Measurements from ENCODE around the gene DNM1.

The DNM1 gene

DNA sequence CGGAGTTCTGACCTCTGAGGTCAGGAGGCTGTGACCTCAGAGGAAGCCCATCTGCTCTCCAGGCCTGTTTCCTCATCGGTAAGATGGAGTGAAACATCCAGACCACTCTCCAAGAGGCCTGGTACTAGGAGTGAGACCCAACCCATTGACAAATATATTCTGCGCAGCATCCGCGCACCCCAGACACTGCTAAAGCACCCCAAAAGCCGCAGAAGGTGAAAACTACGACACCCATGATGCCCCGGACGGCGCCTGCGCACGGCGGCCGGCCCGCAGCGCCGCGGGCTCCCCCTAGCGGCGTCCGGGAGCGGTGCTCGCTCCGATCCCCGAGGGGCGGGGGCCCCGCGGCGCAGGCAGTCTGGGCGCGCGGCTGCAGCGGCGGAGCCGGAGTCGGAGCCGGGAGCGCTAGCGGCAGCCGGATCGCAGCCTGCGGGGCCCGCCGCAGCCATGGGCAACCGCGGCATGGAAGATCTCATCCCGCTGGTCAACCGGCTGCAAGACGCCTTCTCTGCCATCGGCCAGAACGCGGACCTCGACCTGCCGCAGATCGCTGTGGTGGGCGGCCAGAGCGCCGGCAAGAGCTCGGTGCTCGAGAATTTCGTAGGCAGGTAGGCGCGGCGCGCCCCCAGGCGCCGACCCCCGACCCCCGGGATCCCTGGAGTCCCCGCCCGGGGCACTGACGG, at the start of gene DNM1:
DNM1 (plus strand) TSS at position 356 of the 683 bp plus-strand sequence; CDS start at position 448, 92 bp downstream.
- DNase-seq = peak; percentile 56

- no peak for DNase-seq
These were observed 49.1 kb upstream of the DNM1 start for GRCh38 chr9:128153947-128154695.

DNA sequence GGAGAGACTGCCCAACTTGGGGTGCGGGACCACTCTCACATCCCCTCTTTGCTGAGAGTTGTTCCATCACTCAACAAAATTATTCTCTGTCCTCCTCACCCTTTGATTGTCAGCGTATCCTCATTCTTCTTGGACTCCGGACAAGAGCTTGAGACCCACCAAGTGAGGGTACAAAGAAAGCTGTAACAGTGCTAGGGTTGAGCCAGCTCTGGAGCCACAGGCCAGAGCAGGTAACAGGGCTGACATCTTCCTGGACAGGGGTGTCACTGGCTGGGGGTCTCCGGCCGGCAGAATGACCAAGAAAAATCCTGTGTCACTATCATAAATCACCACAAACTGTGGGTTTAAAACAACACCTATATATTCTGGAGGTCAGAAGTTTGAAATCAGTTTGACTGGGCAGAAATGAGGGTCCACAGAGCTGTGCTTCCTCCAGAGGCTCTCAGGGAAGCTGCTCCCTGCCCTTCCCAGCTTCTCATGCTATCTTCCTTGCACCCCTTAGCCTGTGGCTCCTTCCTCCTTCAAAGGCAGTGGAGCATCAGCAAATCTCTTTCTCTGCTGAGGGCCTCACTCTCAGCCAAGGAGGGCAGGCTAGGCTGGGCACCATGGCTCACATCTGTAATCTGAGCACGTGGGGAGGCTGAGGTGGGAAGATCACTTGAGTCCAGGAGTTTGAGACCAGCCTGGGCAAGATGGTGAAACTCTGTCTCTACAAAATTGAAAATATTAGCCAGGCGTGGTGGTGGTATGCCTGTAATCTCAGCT, 47.3 kb upstream of the DNM1 start:
- DNase-seq = no peak

GRCh38 chr9:128159522-128159783, 43.7 kb upstream of the DNM1 start:
- peak; percentile 17 for DNase-seq

GRCh38 chr9:128159784-128160602, 43.2 kb upstream of the DNM1 start, which contains the start of gene BBLN:
Gene BBLN, plus strand, starts transcription at chr9:128160265. Its CDS starts 143 bp downstream, at chr9:128160408.
- peak; percentile 89 for DNase-seq

GRCh38 chr9:128160603-128160987, 42.6 kb upstream of the DNM1 start:
- DNase-seq = peak; percentile 16

DNA sequence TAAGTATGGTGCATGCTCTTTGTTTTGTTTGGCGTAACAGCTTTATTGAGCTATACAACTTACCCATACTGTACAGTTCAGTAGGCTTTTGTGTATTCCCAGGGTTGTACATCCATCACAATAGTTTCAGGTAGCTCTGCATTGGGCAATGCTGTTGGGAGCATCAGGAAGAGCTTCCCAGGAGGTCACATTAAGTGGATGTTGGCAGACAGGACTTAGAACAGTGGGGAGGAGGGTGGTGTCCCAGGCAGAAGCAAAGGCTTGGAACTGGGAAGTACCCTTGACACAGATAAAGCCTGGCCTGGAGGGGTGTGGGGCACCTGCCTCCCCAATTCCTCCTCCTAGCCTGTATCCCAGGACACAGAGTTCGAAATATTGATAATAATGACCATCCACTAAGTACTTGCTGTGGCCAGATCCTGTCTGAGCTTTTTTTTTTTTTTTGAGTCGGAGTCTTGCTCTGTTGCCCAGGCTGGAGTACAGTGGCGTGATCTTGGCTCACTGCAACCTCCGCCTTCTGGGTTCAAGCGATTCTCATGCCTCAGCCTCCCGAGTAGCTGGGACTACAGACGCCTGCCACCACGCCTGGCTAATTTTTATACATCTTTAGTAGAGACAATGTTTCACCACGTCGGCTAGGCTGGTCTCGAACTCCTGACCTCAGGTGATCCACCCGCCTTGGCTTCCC, 41.8 kb upstream of the DNM1 start:
- DNase-seq = no peak

GRCh38 chr9:128162215-128163026, 40.8 kb upstream of the DNM1 start:
- DNase-seq = no peak

DNA sequence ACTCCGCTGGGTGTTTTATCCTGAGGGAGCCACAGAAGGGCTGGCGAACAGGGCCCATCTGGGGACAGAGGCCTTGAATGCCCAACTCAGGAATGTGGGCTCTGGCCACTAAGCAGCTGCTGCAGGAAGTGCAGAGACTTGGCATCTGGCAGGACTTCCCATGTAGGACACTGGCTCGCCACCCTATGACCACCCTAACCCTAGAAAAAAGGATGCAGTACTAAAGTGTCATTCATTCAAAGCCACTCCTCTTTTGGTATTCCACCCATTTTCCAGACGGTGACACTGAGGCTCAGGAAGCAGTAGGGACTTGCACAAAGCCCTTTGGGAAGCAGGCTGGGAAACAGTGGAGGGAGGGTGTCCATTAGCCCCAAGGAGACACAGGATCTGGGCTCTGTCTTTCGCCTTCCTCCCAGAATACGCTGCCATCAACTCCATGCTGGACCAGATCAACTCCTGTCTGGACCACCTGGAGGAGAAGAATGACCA, 40.1 kb upstream of the DNM1 start:
- no peak for DNase-seq

- DNase-seq = no peak
These were observed 39.5 kb upstream of the DNM1 start for GRCh38 chr9:128163523-128164306.

DNA sequence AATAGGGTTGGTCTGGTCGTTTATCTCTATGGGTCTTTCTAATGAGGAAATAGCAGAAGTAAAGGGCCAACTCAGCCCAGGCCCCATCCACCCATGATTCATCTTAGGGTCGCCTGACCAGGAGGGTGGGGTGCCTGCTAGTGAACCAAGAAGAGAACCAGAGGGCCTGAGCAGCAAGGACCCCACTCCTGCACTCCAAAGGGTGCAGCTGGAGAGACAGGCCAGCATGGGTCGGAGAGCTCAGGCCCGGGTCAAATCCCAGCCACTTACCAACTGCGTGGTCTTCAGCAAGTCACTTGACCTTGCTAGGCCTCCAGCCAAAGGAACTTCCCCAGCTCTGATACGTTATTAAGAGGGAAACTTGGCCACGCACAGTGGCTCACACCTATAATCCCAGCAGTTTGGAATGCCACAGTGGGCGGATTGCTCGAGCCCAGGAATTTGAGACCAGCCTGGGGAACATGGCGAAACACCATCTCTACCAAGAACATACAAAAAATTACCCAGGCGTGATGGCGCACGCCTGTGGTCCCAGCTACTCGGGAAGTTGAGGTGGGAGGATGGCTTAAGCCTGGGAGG, 38.8 kb upstream of the DNM1 start:
- DNase-seq = no peak

DNA sequence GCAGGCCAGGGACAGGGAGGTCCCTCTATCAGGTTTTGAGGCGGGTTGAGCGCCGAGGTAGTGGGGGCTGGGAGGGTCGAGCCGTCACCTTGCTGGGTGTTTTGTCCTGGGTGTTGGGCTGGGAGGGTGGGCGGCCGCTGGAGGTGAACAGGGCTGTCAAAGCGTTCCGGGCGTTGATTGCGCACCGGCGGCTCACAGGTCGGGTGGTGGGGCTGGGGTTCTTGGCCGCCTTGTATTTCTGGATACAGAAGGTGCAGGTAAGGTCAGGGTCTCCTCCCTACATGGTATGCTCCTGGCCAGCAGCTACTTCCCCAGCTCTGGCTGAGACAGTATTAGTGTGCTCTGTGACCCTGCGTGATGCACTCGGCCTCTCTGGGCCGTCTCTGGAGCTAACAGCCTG, 37.0 kb upstream of the DNM1 start:
- DNase-seq = no peak

DNA sequence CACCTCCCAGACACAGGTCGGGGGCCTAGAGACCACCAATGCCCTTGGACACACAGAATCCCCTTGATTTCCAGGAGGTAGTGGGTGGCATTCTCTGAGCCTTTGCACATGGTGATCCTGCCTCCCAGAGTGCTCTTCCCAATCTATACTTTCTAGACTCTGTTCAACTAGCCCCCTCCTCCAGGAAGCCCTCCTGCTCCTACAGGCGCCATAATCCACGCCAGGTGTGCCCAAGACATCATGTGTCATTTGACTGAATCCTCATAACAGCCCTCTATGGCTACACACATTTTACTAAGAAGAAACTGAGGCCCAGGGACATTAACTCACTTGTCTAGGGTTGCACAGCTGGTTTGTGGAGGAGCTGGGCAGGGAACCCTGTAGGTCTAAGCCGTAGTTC, 36.0 kb upstream of the DNM1 start:
- DNase-seq = no peak

- no peak for DNase-seq
These were observed 34.4 kb upstream of the DNM1 start for GRCh38 chr9:128168731-128169308.

- no peak for DNase-seq
These were observed 33.7 kb upstream of the DNM1 start for GRCh38 chr9:128169492-128169891.

GRCh38 chr9:128169925-128170324, 33.3 kb upstream of the DNM1 start:
- no peak for DNase-seq

DNA sequence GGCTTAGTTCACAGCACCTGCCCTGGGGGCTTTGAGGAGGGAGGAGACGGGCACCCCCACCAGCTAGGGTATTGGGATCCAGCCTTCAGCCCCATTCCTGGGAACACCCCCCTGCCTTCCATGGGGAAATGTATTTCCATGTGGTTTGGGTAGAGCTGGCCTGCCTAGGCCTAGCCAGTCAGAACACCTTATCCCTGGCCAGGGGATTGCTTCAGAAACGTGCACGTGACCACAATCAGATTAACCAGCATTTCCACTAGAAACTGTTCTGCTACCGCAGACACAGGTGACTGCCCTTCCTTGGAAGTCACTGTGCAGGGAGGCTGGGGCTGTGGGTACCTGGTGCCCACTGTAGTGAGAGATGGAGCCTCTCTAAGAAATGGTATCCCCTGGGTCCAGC, 29.1 kb upstream of the DNM1 start:
- DNase-seq = no peak

- no peak for DNase-seq
These were observed 28.0 kb upstream of the DNM1 start for GRCh38 chr9:128175102-128175563.

- DNase-seq = no peak
These were observed 27.5 kb upstream of the DNM1 start for GRCh38 chr9:128175726-128176125.
